GM12891 (cell line): ENCODE results near the gene DOCK7.

ENCODE experiments used
- POLR2A ChIP-seq: IDR thresholded peaks from 2 replicates; pipeline ENCODE4 v1.6.1; 2011; ENCODE audit warnings: low read depth, low read length, control low read depth
- POLR2AphosphoS5 ChIP-seq: IDR thresholded peaks from 2 replicates; pipeline ENCODE4 v1.6.1; 2011; ENCODE audit warnings: low read depth, low read length, control low read depth

DNA sequence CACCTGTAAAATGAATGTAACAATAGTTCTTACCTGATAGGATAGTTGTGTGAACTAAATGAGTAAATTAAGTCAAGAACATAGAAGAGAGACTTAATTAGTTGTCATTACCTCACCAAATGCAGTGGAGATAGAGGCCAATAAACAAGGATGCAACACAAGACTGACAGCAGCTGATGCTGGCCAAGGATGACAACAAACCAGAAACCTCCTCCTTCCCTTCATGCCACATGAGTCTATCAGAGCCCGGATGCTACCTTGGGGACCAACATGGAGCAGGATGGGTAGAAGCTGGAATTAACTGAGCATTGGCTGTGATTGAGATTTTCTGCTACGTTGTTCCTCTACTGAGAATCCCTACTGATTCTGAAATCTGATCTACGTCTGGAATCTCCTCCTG lies 281.6 kb downstream of the DOCK7 start:
- TF ChIP-seq POLR2AphosphoS5 (no peak), POLR2A (no peak)
